Measurements from ENCODE around the gene GMCL2. TPM values are rescaled to one million over a fixed set of nuclear protein-coding genes. Genes with fewer than 3 reads are reported as not detected.

GMCL2 gene
- total and polyA plus RNA-seq, 8 donors, result 0.06 TPM; not detected in 7

DNA sequence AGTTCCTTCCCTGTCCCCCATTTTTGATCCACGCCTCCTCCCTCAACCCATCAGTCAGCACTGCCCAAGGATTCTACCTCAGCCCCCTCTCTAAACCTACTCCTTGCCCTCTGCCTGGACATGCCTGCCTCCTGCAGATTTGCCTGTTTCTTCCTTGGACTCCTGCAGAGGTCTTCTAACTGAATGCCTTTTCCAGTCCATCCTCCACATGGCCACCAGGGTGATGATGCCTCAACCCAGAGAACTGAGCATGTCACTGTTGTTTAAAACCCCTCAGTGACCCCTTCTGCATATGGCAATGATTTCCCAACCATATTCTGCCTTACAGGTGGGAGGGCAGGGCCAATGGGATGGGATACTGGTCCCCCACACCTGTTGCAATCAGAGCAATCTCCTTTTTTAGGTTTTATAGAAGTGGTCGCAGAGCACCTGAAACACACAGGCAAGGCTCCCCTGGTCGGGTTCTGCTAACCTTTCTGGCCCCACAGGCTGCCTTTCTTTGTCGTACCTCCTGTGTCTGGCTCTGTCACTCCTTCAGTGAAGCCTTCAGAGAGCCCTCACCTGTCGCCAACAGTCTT, 36.1 kb upstream of the GMCL2 start:
- ATAC-seq, result no peak
- no peak overlapping the region for H3K4me3 ChIP-seq
- no peak for DNase-seq
- peaks cover 0 to 25% of the 10 kb centered on the region in 2 donors for H3K4me1 ChIP-seq
- H3K27ac ChIP-seq, result no peak overlapping the region
- no peaks in the 10 kb centered on the region for H3K9me3 ChIP-seq
- H3K27me3 ChIP-seq, result no peaks in the 10 kb centered on the region
- TF ChIP-seq, protein P1, sequence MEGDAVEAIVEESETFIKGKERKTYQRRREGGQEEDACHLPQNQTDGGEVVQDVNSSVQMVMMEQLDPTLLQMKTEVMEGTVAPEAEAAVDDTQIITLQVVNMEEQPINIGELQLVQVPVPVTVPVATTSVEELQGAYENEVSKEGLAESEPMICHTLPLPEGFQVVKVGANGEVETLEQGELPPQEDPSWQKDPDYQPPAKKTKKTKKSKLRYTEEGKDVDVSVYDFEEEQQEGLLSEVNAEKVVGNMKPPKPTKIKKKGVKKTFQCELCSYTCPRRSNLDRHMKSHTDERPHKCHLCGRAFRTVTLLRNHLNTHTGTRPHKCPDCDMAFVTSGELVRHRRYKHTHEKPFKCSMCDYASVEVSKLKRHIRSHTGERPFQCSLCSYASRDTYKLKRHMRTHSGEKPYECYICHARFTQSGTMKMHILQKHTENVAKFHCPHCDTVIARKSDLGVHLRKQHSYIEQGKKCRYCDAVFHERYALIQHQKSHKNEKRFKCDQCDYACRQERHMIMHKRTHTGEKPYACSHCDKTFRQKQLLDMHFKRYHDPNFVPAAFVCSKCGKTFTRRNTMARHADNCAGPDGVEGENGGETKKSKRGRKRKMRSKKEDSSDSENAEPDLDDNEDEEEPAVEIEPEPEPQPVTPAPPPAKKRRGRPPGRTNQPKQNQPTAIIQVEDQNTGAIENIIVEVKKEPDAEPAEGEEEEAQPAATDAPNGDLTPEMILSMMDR (IDR thresholded peaks at IDR 0.05), result no peak
- intact Hi-C loops (cut with DNase I), result no loop called here
- peaks cover 0 to 95% of the 10 kb centered on the region in 2 donors for H3K36me3 ChIP-seq

DNA sequence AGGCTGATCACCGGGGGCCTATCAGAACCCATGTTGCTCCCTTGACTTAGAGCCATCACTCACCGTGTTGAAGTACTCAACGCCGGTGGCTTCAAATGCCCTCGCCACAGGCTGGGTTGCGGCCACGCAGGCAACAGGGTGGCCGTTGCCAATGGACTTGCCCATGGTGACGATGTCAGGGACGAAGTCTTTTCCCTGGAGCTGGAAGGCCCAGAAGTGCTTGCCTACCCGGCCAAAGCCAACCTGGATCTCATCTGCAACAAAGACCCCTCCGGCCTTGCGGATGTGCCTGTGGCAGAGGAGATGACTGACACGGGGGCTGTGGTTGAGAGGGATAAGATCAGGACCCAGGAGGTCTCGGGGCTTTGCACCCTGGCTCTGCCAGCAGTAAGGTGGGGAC, 35.1 kb upstream of the GMCL2 start:
- TF ChIP-seq, protein P1 (IDR thresholded peaks at IDR 0.05), result no peak
- Histone ChIP-seq H3K27ac (no peak overlapping the region), H3K9me3 (no peaks in the 10 kb centered on the region), H3K36me3 (peaks cover 0 to 92% of the 10 kb centered on the region in 2 donors), H3K4me3 (no peak overlapping the region), H3K27me3 (no peaks in the 10 kb centered on the region), H3K4me1 (peaks cover 0 to 22% of the 10 kb centered on the region in 2 donors)
- DNase-seq (peak in 1 of 4 donors; percentile 34), ATAC-seq (no peak)
- intact Hi-C loops (cut with DNase I), result no loop called here

DNA sequence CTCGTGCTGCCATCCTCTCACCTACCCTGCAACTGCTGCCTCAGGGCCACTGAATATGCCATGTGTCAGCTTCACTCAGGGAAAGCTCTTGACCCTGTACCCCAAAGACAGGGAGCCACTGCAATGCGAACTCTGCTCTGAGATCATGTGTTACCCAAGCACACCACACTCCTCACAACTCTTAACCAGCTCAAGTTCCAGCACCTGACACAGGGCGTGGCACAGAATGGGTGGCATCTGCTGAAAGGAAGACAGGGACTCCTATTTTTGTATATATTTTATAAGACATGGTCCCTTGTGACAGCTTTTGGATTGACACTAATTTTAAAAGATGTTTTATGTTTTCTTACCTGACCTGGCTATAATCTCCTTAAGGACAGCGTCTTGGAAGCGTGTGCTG, 34.7 kb upstream of the GMCL2 start:
- no peaks in the 10 kb centered on the region for H3K9me3 ChIP-seq
- peaks cover 0 to 92% of the 10 kb centered on the region in 2 donors for H3K36me3 ChIP-seq
- intact Hi-C loops (cut with DNase I), result no loop called here
- ATAC-seq (no peak), DNase-seq (peak in 1 of 4 donors; percentile 9)
- H3K4me1 ChIP-seq, result peaks cover 0 to 24% of the 10 kb centered on the region in 2 donors
- H3K27ac ChIP-seq, result peak overlapping the region in 1 of 2 donors; percentile 41
- no peaks in the 10 kb centered on the region for H3K27me3 ChIP-seq
- H3K4me3 ChIP-seq, result no peak overlapping the region
- TF ChIP-seq, protein P1 (IDR thresholded peaks at IDR 0.05), result no peak

DNA sequence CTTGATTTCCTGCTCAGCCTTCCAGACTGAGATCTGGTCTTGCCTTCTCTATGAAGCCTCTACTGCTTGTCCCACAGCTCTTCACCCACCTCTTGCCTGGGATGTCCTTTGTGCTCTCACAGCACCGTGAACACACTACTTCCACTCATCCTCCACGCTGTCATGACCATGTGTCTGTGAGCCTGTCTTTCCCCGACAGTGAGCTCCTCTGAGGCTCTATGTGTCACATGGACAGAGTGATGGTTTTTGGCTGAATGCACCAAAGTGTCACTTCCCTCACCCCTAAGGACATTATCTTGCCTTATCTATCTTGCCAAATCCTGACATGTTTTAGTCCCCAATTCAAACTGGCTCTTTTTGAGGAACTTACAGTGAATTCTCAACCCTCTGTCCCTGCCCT, 34.1 kb upstream of the GMCL2 start:
- H3K4me3 ChIP-seq, result no peak overlapping the region
- no peak for ATAC-seq
- DNase-seq, result no peak
- H3K9me3 ChIP-seq, result no peaks in the 10 kb centered on the region
- no peaks in the 10 kb centered on the region for H3K27me3 ChIP-seq
- H3K36me3 ChIP-seq, result peaks cover 0 to 92% of the 10 kb centered on the region in 2 donors
- intact Hi-C loops (cut with DNase I), result no loop called here
- TF ChIP-seq, protein P1 (IDR thresholded peaks at IDR 0.05), result no peak
- peaks cover 0 to 30% of the 10 kb centered on the region in 2 donors for H3K4me1 ChIP-seq
- peak overlapping the region in 1 of 2 donors; percentile 41 for H3K27ac ChIP-seq

DNA sequence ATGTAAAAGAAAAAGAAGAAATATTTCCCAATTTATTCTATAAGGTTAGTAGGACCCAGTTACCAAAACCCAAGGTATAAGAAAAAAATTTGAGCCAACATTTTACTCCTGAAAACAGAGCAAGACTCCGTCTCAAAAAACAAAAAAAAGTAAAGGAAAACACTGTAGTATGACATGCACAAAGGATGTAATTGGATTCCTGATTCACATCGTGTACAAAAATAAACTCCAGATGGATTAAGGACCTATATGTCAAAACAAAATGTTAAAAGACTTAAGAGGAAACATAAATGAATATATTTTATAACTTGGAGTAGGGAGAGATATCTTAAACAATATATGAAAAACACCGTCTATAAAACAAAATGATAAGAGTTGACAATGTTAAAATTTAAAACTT, 31.7 kb upstream of the GMCL2 start:
- Histone ChIP-seq H3K27me3 (no peaks in the 10 kb centered on the region), H3K27ac (no peak overlapping the region), H3K4me1 (peaks cover 0 to 54% of the 10 kb centered on the region in 2 donors), H3K9me3 (no peaks in the 10 kb centered on the region), H3K36me3 (peaks cover 0 to 92% of the 10 kb centered on the region in 2 donors), H3K4me3 (no peak overlapping the region)
- no peak for ATAC-seq
- intact Hi-C loops (cut with DNase I), result no loop called here
- DNase-seq, result no peak
- TF ChIP-seq, protein P1 (IDR thresholded peaks at IDR 0.05), result no peak
